Left ventricle myocardium inferior (tissue), 1 donor: Measurements from ENCODE around the gene ASTN2. TPM values are rescaled to one million over a fixed set of nuclear protein-coding genes. Genes with fewer than 3 reads are reported as not detected.

Experiments
- DNase-seq: peaks from one replicate; pipeline ENCODE4 v3.0.0-alpha.2; 2020
- H3K27ac ChIP-seq: fragments of 200-600 bp; replicated peaks from 2 replicates; pipeline ENCODE4 v1.8.0; 2021
- H3K27me3 ChIP-seq: fragments of 200-600 bp; 2 replicates; pipeline ENCODE4 v1.8.0; 2021; ENCODE audit warnings: low read depth
- H3K36me3 ChIP-seq: fragments of 200-600 bp; 2 replicates; pipeline ENCODE4 v1.8.0; 2021
- H3K4me1 ChIP-seq: fragments of 200-600 bp; 2 replicates; pipeline ENCODE4 v1.8.0; 2021
- H3K4me3 ChIP-seq: fragments of 200-600 bp; 2 replicates; pipeline ENCODE4 v1.8.0; 2021; ENCODE audit warnings: mild to moderate bottlenecking, moderate library complexity
- H3K9me3 ChIP-seq: fragments of 200-600 bp; replicated peaks from 2 replicates; pipeline ENCODE4 v1.8.0; 2021
- intact Hi-C: fragments of 100-400 bp; cut with micrococcal nuclease; formaldehyde crosslinking; loops from one replicate; pipeline ENCODE4 v1.11.0; 2022
- total RNA-seq: library from RNA; stranded (reverse); fragmentation: NEBNext Ultra II Directional; extraction: Animal tissue kit (Norgen Biotek cat#: 25700); gene quantifications from one replicate; pipeline ENCODE4 v1.2.1, GENCODE V29; 2021
- TF ChIP-seq, protein P1 (sequence below): fragments of 200-600 bp; IDR thresholded peaks from 2 replicates; pipeline ENCODE4 v1.8.0; 2021; ENCODE audit warnings: antibody characterized with exemption, mild to moderate bottlenecking, borderline replicate concordance
- donor health status: DM: no; HTN: yes; CAD: no; lungs with severe emphysema.

The ASTN2 gene
- total RNA-seq, 1 donor from 2014 or later = 6.1 TPM

DNA sequence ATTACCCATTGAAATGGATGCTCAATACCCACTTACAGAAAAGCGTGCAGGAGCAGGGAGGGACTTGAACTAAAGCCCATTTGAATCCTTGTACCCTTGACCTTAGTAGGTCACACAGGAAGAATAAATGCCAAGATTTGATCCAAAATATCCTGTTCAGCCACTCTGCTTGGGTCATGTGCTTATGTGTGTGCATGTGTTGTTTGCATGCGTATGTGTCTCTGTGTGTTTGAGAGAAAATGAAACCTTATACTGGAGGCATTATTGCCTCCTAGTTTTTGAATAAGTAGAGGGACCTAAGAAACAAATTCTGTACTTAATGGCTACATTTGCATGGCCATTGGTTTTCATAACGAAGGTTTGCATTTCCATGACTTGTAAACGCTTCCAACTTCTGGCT is 791.1 kb downstream of the ASTN2 start:
- intact Hi-C loops = no loop called here
- Histone ChIP-seq H3K4me1 (peaks cover 22% of the 10 kb centered on the region), H3K4me3 (no peak overlapping the region), H3K9me3 (no peaks in the 10 kb centered on the region), H3K27ac (peak overlapping the region; percentile 56), H3K27me3 (no peaks in the 10 kb centered on the region), H3K36me3 (no peaks in the 10 kb centered on the region)
- no peak for DNase-seq
- TF ChIP-seq, protein P1, sequence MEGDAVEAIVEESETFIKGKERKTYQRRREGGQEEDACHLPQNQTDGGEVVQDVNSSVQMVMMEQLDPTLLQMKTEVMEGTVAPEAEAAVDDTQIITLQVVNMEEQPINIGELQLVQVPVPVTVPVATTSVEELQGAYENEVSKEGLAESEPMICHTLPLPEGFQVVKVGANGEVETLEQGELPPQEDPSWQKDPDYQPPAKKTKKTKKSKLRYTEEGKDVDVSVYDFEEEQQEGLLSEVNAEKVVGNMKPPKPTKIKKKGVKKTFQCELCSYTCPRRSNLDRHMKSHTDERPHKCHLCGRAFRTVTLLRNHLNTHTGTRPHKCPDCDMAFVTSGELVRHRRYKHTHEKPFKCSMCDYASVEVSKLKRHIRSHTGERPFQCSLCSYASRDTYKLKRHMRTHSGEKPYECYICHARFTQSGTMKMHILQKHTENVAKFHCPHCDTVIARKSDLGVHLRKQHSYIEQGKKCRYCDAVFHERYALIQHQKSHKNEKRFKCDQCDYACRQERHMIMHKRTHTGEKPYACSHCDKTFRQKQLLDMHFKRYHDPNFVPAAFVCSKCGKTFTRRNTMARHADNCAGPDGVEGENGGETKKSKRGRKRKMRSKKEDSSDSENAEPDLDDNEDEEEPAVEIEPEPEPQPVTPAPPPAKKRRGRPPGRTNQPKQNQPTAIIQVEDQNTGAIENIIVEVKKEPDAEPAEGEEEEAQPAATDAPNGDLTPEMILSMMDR = no peak

DNA sequence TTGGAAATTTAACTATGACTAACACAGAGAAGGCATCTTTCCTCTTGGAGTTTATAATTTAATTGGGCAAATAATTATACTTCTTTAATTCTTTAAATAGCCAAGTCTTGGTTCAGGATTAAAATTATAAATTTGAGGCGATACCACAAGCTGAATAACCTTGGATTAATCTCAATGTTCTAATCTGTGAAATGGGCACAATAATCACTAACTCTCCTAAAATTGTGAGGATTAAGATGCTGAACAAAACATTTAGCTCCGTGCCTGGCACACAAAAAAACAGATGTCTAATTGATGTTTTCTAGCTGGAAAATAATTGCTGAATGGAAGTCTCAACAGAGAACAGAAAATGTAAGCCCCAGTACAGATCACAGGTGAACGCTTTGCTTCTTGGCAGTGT is 797.5 kb downstream of the ASTN2 start:
- TF ChIP-seq, protein P1 = no peak
- peaks cover 8% of the 10 kb centered on the region for H3K36me3 ChIP-seq
- H3K4me1 ChIP-seq = peaks cover 12% of the 10 kb centered on the region
- no peaks in the 10 kb centered on the region for H3K27me3 ChIP-seq
- no peak overlapping the region for H3K27ac ChIP-seq
- no peak for DNase-seq
- intact Hi-C loops = no loop called here
- H3K4me3 ChIP-seq = no peak overlapping the region
- H3K9me3 ChIP-seq = peaks cover 6% of the 10 kb centered on the region

DNA sequence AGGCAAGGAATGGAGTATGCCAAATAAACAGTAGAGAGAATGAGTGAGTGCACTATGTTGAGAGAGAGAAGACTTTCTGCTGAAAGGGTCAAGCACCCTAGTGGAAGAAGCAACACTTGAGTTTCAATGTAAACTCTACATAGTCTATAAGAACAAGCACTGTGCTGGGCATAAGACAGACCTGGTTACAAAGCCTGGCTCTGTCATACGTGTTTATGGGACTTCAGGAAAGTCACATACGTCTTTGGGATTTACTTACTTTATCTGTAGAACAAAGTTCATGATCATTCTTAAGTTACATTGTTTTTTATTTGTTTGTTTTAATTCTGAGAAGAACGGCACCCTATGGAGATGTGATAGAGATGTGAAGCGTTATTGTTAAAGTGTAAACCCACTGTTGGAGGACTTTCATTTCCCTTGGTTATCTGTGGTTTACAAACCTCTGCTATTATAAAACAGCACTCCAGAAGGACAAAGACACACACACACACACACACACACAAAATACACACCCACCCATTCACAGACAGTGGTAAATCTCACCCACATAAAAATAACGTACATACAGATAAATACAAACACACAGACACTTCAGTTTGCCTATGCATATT is 798.4 kb downstream of the ASTN2 start:
- intact Hi-C loops = no loop called here
- no peak for DNase-seq

DNA sequence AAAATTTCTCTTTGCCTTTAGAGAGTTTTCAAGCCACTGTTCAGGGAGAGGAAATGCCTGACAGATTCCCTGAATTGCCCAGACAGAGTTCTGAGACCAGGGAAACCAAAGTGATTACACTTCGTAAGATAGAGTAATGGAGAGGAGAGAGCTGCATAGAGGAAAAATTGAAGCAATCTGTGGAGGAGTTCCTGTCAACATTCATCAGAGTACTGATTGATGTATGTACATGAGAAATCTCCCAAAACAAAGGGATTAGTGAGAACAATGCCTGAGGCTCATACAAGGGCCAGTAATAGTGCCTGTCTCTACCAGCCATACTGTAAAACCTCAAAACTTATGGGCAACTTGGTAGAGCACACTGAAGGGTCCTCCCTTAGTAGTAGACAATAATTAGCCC is 806.8 kb downstream of the ASTN2 start:
- DNase-seq = no peak
- no peaks in the 10 kb centered on the region for H3K9me3 ChIP-seq
- H3K27ac ChIP-seq = no peak overlapping the region
- intact Hi-C loops = no loop called here
- no peak overlapping the region for H3K4me3 ChIP-seq
- TF ChIP-seq, protein P1 = no peak
- H3K4me1 ChIP-seq = no peaks in the 10 kb centered on the region
- H3K27me3 ChIP-seq = no peaks in the 10 kb centered on the region
- no peaks in the 10 kb centered on the region for H3K36me3 ChIP-seq

More for the DNA sequence above, 798.4 kb downstream of the ASTN2 start:
- H3K9me3 ChIP-seq = peaks cover 6% of the 10 kb centered on the region
- TF ChIP-seq, protein P1 = no peak
- no peak overlapping the region for H3K4me3 ChIP-seq
- no peak overlapping the region for H3K27ac ChIP-seq
- peaks cover 7% of the 10 kb centered on the region for H3K4me1 ChIP-seq
- no peaks in the 10 kb centered on the region for H3K27me3 ChIP-seq
- peaks cover 8% of the 10 kb centered on the region for H3K36me3 ChIP-seq

DNA sequence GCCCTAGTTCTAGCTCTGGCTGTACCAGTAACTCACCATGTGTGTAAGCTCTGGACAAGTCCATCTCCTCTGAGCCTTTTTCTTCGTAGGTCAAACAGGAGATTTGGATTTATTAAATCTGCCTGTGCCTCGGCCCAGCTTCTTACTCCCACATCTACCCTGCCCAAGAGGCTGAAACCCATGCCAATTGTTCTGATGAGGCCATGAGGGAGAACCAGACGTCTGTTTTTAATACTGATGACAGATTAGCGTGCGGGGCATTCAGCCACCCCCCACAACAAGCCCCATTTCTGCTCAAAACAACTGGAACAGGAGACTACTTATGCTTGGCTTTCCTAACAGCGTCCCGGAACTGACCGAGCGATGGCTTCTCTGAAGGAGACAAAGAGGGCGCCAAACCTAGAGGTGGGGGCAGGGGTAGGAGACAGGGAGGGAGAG is 808.9 kb downstream of the ASTN2 start:
- no peaks in the 10 kb centered on the region for H3K27me3 ChIP-seq
- H3K9me3 ChIP-seq = no peaks in the 10 kb centered on the region
- no peak overlapping the region for H3K4me3 ChIP-seq
- no peaks in the 10 kb centered on the region for H3K4me1 ChIP-seq
- TF ChIP-seq, protein P1 = no peak
- no peaks in the 10 kb centered on the region for H3K36me3 ChIP-seq
- peak; percentile 56 for DNase-seq
- intact Hi-C loops = no loop called here
- peak overlapping the region; percentile 66 for H3K27ac ChIP-seq
